Measurements from ENCODE around the gene TLE2. TPM values are rescaled to one million over a fixed set of nuclear protein-coding genes. Genes with fewer than 3 reads are reported as not detected.

TLE2 gene
- total and polyA plus RNA-seq, 9 of the 15 experiments (the other 6 are each of a cell fraction or from before 2014, with no cell fraction given): 0.35 to 13.1 (median 6.2) TPM

- TF ChIP-seq ZNF609 (CRISPR knock-in tag; IDR thresholded peaks at IDR 0.05; ENCODE audit: borderline replicate concordance): 0 out of 2 replicates have a peak, but pooled peaks have one; percentile 15
- TF ChIP-seq ZNF395 (CRISPR knock-in tag; IDR thresholded peaks at IDR 0.05): peak; percentile 81; the same call in 1 of the 2 replicates
- TF ChIP-seq CEBPG (CRISPR knock-in tag; IDR thresholded peaks at IDR 0.05): no peak
- peak; percentile 65 to 86; a peak in 3 of 4 replicates for TF ChIP-seq CEBPG (tag; conservative IDR thresholded peaks at IDR 0.05 in 1 of 2, IDR thresholded peaks at IDR 0.05 in 1 of 2)
- TF ChIP-seq TBP (optimal IDR thresholded peaks at IDR 0.05; ENCODE audit: low read depth, low read length): peak; percentile 87
- 0 out of 2 replicates have a peak, but pooled peaks have one; percentile 29 for TF ChIP-seq CREB3L1 (IDR thresholded peaks at IDR 0.05; ENCODE audit: borderline replicate concordance, low read depth)
- TF ChIP-seq ZBTB33 (CRISPR knock-in tag; IDR thresholded peaks at IDR 0.05): peak; percentile 40; the same call in 1 of the 2 replicates
- 0 out of 2 replicates have a peak, but pooled peaks have one; percentile 33 for TF ChIP-seq ZNF764 (CRISPR knock-in tag; IDR thresholded peaks at IDR 0.05; ENCODE audit: low read depth)
- peak in 1 of 2 experiments; percentile 85; a peak in 2 of 4 replicates for TF ChIP-seq KDM1A (IDR thresholded peaks at IDR 0.05)
- no peak for TF ChIP-seq HLTF (IDR thresholded peaks at IDR 0.05)
- TF ChIP-seq STAT5A (IDR thresholded peaks at IDR 0.05; ENCODE audit: borderline replicate concordance, low read length): peak; percentile 76
- peak; percentile 93 for TF ChIP-seq SMAD4 (CRISPR knock-in tag; conservative IDR thresholded peaks at IDR 0.05)
Observed at GRCh38 chr19:3047496-3048189, 18.6 kb upstream of the TLE2 start (continued).
